B cell (primary cell): ENCODE results near the gene INHBB. TPM values are rescaled to one million over a fixed set of nuclear protein-coding genes. Genes with fewer than 3 reads are reported as not detected.

Experiments used
- ATAC-seq: fragments of 200-7000 bp; cut with Tn5 transposase; one replicate; pipeline ENCODE4 v1.10.0; 2021; ENCODE audit warnings: low read depth, mild to moderate bottlenecking, moderate number of reproducible peaks, moderate library complexity
- CTCF ChIA-PET: fragments of 350-600 bp; sonication (Branson Sonifier 250); formaldehyde crosslinking; loops from one replicate; lab custom pipeline; 2021; ENCODE audit warnings: antibody characterized with exemption, inconsistent platforms; lab: Charles Lee
- POLR2A ChIA-PET: fragments of 350-600 bp; sonication (Branson Sonifier 250); formaldehyde crosslinking; loops from one replicate; lab custom pipeline; 2021; ENCODE audit warnings: antibody characterized with exemption; lab: Charles Lee
- DNase-seq: peaks from one replicate; pipeline ENCODE4 v3.0.0; 2013
- H2AFZ ChIP-seq: 2 replicates; pipeline ENCODE4 v1.6.1; 2012; ENCODE audit warnings: mild to moderate bottlenecking, low read depth, low read length; ENCODE audit not compliant: insufficient read depth, poor library complexity, severe bottlenecking
- H3K27ac ChIP-seq, 2 donors: 1 replicate in 1 of 2; 2 replicates in 1 of 2; pipeline ENCODE4 v1.5.1; 2012 to 2013; ENCODE audit warnings: low read length in 2 of 2, mild to moderate bottlenecking in 2 of 2, moderate library complexity in 1 of 2
- H3K27me3 ChIP-seq, 4 experiments: fragments of 200-600 bp in 1 of 4; sonication (generic) in 1 of 4; replicated peaks in 1 of 4; 1 replicate in 2 of 4; 2 replicates in 2 of 4; pipeline versions ENCODE4 v1.6.1 to v1.7.0; 2013 to 2016; ENCODE audit warnings: low read length in 3 of 4, mild to moderate bottlenecking in 2 of 4, mixed read lengths in 1 of 4, moderate library complexity in 1 of 4; ENCODE audit not compliant: insufficient read depth in 4 of 4, control insufficient read depth in 3 of 4; ENCODE audit errors: control extremely low read depth in 1 of 4
- H3K36me3 ChIP-seq, 2 experiments: replicated peaks in 1 of 2; 1 replicate in 1 of 2; 2 replicates in 1 of 2; pipeline versions ENCODE4 v1.6.1 to v1.7.1; 2013; ENCODE audit warnings: low read length in 1 of 2; ENCODE audit not compliant: insufficient read depth in 2 of 2, control insufficient read depth in 1 of 2; ENCODE audit errors: control extremely low read depth in 1 of 2, extremely low read depth in 1 of 2
- H3K4me1 ChIP-seq, 2 donors: fragments of 200-600 bp in 1 of 2; sonication (generic) in 1 of 2; 1 replicate in 1 of 2; 2 replicates in 1 of 2; pipeline versions ENCODE4 v1.5.1 to v1.6.1; 2013 to 2017; ENCODE audit warnings: low read length in 2 of 2; ENCODE audit not compliant: control insufficient read depth in 2 of 2, insufficient read depth in 2 of 2
- H3K4me2 ChIP-seq: replicated peaks from 2 replicates; pipeline ENCODE3; 2012; ENCODE audit warnings: mild to moderate bottlenecking, low read depth, low read length; ENCODE audit not compliant: poor library complexity, severe bottlenecking
- H3K4me3 ChIP-seq, 5 experiments: fragments of 200-600 bp in 1 of 5; sonication (generic) in 1 of 5; 1 replicate in 3 of 5; 2 replicates in 2 of 5; pipeline versions ENCODE4 v1.5.1 to v1.7.0; 2011 to 2016; ENCODE audit warnings: low read length in 4 of 5, mild to moderate bottlenecking in 4 of 5, low read depth in 2 of 5, control low read depth in 1 of 5, moderate library complexity in 1 of 5; ENCODE audit not compliant: insufficient read depth in 1 of 5; ENCODE audit errors: control extremely low read depth in 1 of 5, extremely low read depth in 1 of 5
- H3K79me2 ChIP-seq: fragments of 200-600 bp; sonication (generic); one replicate; pipeline ENCODE4 v1.6.0; 2016; ENCODE audit warnings: low read length; ENCODE audit not compliant: control insufficient read depth, insufficient read depth
- H3K9ac ChIP-seq: fragments of 200-600 bp; sonication (generic); 2 replicates; pipeline ENCODE4 v1.6.1; 2017; ENCODE audit warnings: mild to moderate bottlenecking, low read length, moderate library complexity
- H3K9me3 ChIP-seq, 3 donors: one replicate each; pipeline versions ENCODE4 v1.6.1 to v1.7.1; 2013; ENCODE audit warnings: low read length in 2 of 3; ENCODE audit not compliant: control insufficient read depth in 2 of 3, insufficient read depth in 1 of 3; ENCODE audit errors: control extremely low read depth in 1 of 3
- H4K20me1 ChIP-seq: 2 replicates; pipeline ENCODE4 v1.6.0; 2012; ENCODE audit warnings: mild to moderate bottlenecking, low read length; ENCODE audit not compliant: insufficient read depth, control insufficient read depth, poor library complexity, severe bottlenecking
- H3K27ac Mint-ChIP-seq: one replicate; pipeline ENCODE4 v1.8.0; 2021; ENCODE audit warnings: mixed read lengths
- H3K27me3 Mint-ChIP-seq: one replicate; pipeline ENCODE4 v1.8.0; 2021; ENCODE audit warnings: mixed read lengths
- H3K4me1 Mint-ChIP-seq: one replicate; pipeline ENCODE4 v1.8.0; 2021; ENCODE audit warnings: mixed read lengths
- H3K4me3 Mint-ChIP-seq: one replicate; pipeline ENCODE4 v1.8.0; 2021; ENCODE audit warnings: mixed read lengths
- H3K9me3 Mint-ChIP-seq: one replicate; pipeline ENCODE4 v1.8.0; 2022; ENCODE audit warnings: mixed read lengths; ENCODE audit not compliant: insufficient read depth
- CTCF ChIP-seq: fragments of 200-600 bp; IDR thresholded peaks from one replicate; pipeline ENCODE4 v1.8.0; 2022; ENCODE audit warnings: antibody characterized with exemption, mild to moderate bottlenecking
- EZH2 ChIP-seq: IDR thresholded peaks from 2 replicates; pipeline ENCODE4 v1.6.1; 2012; ENCODE audit warnings: borderline replicate concordance, low read depth, mild to moderate bottlenecking, moderate library complexity, low read length; ENCODE audit not compliant: insufficient read depth, poor library complexity, severe bottlenecking
- WGBS: methylation state at CpG from one replicate; pipeline ENCODE4 v1.1.5; 2013; ENCODE audit warnings: missing lambda C conversion rate; ENCODE audit not compliant: insufficient coverage; 5-methylcytosine and 5-hydroxymethylcytosine counted together
- intact Hi-C: fragments of 100-400 bp; cut with micrococcal nuclease; formaldehyde crosslinking; loops from one replicate; pipeline ENCODE4 v1.10.0; 2022
- polyA plus RNA-seq: library from polyadenylated mRNA; depleted of rRNA; stranded (reverse); fragments of >200 nt; gene quantifications from 2 replicates; pipeline ENCODE4 v1.2.3, GENCODE V29; 2012
- total RNA-seq, 2 donors: library from RNA; stranded (reverse); fragments of 120-200 nt in 1 of 2; gene quantifications; 1 replicate in 1 of 2; 2 replicates in 1 of 2; pipeline versions ENCODE4 v1.2.3 to v1.2.4, GENCODE V29; 2013 to 2022

Gene INHBB
- total and polyA plus RNA-seq, 2 donors (not counting 1 experiment from before 2014, with no cell fraction given), result 0.03 TPM; not detected in 1

- ChIA-PET POLR2A (no interaction called here), CTCF (interaction anchor here (4.5 kb wide), 1 partner anchor 14 kb away, joined by 24 read pairs; no protein-coding TSS in a partner anchor)
- Histone ChIP-seq H3K9me3 (no peaks in the 10 kb centered on the region), H2AFZ (no peak overlapping the region), H3K36me3 (peaks cover 0 to 32% of the 10 kb centered on the region in 2 experiments), H3K4me1 (no peaks in the 10 kb centered on the region), H3K27ac (no peak overlapping the region), H4K20me1 (no peaks in the 10 kb centered on the region), H3K27me3 (no peaks in the 10 kb centered on the region), H3K4me3 (no peak overlapping the region), H3K79me2 (no peaks in the 10 kb centered on the region), H3K9ac (no peak overlapping the region), H3K4me2 (no peak overlapping the region)
- intact Hi-C loops, result no loop called here
- no peak overlapping the region for H3K4me3 Mint-ChIP-seq
- H3K4me1 Mint-ChIP-seq, result peaks cover 9% of the 10 kb centered on the region
- no peaks in the 10 kb centered on the region for H3K9me3 Mint-ChIP-seq
- 95% methylated on average over 6 of the region's 9 CpGs for WGBS
- no peak overlapping the region for H3K27ac Mint-ChIP-seq
- DNase-seq (no peak), ATAC-seq (no peak)
- no peak for TF ChIP-seq EZH2
- TF ChIP-seq CTCF, result no peak
- H3K27me3 Mint-ChIP-seq, result no peaks in the 10 kb centered on the region
These were observed 46.9 kb upstream of the INHBB start for GRCh38 chr2:120299004-120299403.

DNA sequence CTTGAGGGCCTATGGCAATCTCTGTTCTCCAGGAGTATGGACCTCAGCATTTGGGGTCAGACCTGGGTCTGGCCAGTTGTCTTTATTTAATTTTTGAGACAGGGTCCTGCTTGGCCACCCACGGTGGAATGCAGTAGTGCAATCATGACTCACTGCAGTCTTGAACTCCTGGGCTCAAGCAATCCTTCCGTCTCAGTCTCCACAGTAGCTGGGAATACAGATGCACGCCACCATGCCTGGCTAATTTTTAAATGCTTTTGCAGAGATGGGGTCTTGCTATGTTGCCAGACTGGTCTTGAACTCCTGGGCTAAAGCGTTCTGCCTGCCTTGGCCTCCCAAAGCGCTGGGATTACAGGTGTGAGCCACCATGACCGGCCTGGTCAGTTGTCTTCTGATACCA lies 46.4 kb upstream of the INHBB start:
- ChIA-PET POLR2A (no interaction called here), CTCF (no interaction called here)
- H3K4me1 ChIP-seq, result no peaks in the 10 kb centered on the region
- H3K4me3 Mint-ChIP-seq, result no peak overlapping the region
- no peak overlapping the region for H2AFZ ChIP-seq
- H4K20me1 ChIP-seq, result no peaks in the 10 kb centered on the region
- no peak overlapping the region for H3K4me2 ChIP-seq
- no peak for ATAC-seq
- H3K4me1 Mint-ChIP-seq, result peaks cover 8% of the 10 kb centered on the region
- H3K27me3 ChIP-seq, result no peaks in the 10 kb centered on the region
- WGBS, result 100% methylated on average over 6 of the region's 6 CpGs
- no peaks in the 10 kb centered on the region for H3K9me3 Mint-ChIP-seq
- H3K27me3 Mint-ChIP-seq, result no peaks in the 10 kb centered on the region
- no peak overlapping the region for H3K9ac ChIP-seq
- H3K27ac ChIP-seq, result no peak overlapping the region
- TF ChIP-seq EZH2 (no peak), CTCF (no peak)
- H3K4me3 ChIP-seq, result no peak overlapping the region
- DNase-seq, result no peak
- no peaks in the 10 kb centered on the region for H3K79me2 ChIP-seq
- H3K27ac Mint-ChIP-seq, result no peak overlapping the region
- H3K9me3 ChIP-seq, result no peaks in the 10 kb centered on the region
- peaks cover 0 to 28% of the 10 kb centered on the region in 2 experiments for H3K36me3 ChIP-seq
- intact Hi-C loops, result no loop called here
